ENCODE results near the gene SUPT4H1. TPM values are rescaled to one million over a fixed set of nuclear protein-coding genes. Genes with fewer than 3 reads are reported as not detected.

The SUPT4H1 gene
- total and polyA plus RNA-seq, 2 experiments from 2014 or later, result 82.2 to 83.7 TPM

DNA sequence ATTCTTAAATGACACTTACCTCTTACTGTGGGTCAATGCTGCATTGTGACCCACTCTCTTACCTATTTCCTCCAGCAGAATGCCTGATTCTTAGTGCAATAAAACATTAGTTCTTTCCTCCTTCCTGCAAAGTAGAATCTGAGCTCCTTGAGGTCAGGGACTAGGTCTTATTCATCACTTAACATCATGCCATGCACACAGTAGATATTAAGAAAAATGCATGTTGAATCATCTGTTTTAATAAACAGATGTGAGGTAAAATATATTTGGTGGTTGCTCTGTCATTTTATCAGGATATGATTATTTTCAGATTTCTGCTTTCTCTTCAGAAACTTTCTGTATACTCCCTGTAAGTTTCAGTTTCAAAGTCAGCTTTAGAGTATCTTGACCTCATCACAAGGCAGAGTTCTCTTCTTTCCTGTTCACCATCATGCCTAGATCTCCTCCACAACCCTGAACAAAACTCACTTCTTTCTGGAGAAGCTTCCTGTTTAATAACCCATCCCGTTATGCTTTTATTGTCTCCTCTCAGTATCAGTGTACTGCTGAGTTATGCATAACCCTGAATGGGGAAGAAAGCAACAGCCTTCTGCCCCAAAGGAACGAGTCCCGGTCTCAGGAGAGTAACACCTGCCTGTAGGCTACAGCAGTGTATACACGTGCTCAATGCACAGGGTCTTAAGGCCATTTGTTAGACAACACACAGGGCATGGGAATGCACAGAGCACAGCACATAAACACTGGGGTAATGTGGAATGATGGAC, 30.3 kb upstream of the SUPT4H1 start (continued):
- TF ChIP-seq JUNB (IDR thresholded peaks at IDR 0.05; ENCODE audit: unreplicated experiment), result no peak
- no peak for TF ChIP-seq EZH2phosphoT487 (IDR thresholded peaks at IDR 0.05; ENCODE audit: unreplicated experiment)
- TF ChIP-seq, protein P1, sequence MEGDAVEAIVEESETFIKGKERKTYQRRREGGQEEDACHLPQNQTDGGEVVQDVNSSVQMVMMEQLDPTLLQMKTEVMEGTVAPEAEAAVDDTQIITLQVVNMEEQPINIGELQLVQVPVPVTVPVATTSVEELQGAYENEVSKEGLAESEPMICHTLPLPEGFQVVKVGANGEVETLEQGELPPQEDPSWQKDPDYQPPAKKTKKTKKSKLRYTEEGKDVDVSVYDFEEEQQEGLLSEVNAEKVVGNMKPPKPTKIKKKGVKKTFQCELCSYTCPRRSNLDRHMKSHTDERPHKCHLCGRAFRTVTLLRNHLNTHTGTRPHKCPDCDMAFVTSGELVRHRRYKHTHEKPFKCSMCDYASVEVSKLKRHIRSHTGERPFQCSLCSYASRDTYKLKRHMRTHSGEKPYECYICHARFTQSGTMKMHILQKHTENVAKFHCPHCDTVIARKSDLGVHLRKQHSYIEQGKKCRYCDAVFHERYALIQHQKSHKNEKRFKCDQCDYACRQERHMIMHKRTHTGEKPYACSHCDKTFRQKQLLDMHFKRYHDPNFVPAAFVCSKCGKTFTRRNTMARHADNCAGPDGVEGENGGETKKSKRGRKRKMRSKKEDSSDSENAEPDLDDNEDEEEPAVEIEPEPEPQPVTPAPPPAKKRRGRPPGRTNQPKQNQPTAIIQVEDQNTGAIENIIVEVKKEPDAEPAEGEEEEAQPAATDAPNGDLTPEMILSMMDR (conservative IDR thresholded peaks at IDR 0.05; ENCODE audit: low read depth in 2 of 2), result no peak
- TF ChIP-seq, protein P2, sequence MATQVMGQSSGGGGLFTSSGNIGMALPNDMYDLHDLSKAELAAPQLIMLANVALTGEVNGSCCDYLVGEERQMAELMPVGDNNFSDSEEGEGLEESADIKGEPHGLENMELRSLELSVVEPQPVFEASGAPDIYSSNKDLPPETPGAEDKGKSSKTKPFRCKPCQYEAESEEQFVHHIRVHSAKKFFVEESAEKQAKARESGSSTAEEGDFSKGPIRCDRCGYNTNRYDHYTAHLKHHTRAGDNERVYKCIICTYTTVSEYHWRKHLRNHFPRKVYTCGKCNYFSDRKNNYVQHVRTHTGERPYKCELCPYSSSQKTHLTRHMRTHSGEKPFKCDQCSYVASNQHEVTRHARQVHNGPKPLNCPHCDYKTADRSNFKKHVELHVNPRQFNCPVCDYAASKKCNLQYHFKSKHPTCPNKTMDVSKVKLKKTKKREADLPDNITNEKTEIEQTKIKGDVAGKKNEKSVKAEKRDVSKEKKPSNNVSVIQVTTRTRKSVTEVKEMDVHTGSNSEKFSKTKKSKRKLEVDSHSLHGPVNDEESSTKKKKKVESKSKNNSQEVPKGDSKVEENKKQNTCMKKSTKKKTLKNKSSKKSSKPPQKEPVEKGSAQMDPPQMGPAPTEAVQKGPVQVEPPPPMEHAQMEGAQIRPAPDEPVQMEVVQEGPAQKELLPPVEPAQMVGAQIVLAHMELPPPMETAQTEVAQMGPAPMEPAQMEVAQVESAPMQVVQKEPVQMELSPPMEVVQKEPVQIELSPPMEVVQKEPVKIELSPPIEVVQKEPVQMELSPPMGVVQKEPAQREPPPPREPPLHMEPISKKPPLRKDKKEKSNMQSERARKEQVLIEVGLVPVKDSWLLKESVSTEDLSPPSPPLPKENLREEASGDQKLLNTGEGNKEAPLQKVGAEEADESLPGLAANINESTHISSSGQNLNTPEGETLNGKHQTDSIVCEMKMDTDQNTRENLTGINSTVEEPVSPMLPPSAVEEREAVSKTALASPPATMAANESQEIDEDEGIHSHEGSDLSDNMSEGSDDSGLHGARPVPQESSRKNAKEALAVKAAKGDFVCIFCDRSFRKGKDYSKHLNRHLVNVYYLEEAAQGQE (IDR thresholded peaks at IDR 0.05; ENCODE audit: unreplicated experiment), result no peak
- TF ChIP-seq STAT1 (IDR thresholded peaks at IDR 0.05; ENCODE audit: unreplicated experiment), result no peak
- TF ChIP-seq NANOG (IDR thresholded peaks at IDR 0.05; ENCODE audit: borderline replicate concordance), result no peak
- TF ChIP-seq ZNF114 (CRISPR knock-in tag; IDR thresholded peaks at IDR 0.05), result no peak
- TF ChIP-seq, protein P3, sequence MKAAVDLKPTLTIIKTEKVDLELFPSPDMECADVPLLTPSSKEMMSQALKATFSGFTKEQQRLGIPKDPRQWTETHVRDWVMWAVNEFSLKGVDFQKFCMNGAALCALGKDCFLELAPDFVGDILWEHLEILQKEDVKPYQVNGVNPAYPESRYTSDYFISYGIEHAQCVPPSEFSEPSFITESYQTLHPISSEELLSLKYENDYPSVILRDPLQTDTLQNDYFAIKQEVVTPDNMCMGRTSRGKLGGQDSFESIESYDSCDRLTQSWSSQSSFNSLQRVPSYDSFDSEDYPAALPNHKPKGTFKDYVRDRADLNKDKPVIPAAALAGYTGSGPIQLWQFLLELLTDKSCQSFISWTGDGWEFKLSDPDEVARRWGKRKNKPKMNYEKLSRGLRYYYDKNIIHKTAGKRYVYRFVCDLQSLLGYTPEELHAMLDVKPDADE (IDR thresholded peaks at IDR 0.05), result no peak

DNA sequence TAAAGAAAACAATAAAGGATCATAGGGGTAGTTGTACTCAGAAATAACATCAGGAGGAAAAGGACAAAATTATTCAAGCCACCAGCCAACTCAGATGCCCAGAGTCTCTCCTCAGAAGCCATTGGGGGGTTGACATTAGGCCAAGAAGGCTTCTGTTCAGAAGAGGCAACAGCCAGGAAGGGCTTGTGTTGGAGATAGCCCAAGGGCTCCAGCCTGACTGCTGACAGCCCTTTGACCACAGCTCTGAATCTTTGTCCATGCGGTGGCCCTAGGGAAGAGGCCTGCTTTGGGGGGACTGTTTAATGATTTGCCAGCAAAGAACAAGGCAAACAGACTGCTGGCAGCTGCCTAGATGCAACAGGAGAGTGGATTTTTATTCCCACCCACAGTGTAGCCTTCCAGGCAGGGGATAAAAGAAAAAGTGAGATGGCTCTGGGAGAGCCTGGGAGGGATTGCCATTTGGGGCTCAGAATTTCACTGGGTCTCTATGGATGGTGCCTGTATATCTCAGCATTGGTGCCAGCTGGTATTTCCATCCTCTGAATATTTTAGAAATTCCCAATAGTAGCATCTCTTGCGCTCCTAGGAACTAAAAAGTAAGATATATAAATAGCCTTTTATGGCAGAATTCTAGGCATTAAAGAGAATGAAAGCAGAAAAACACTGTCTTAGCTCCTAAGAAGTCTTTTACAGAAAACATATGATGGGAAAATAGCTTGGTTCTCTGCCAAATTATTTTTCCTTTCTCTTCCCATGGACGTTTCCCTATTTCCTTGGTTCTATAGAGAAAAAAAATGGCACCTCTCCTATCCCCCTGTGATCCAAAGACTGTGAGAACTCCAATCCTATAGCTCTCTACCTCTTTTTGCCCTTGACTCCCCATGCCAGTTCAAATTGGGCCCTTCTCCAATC, 29.4 kb upstream of the SUPT4H1 start:
- Histone ChIP-seq H3K79me2 (replicated peaks; ENCODE audit: insufficient read depth) (no peaks in the 10 kb centered on the region), H3K4me3 (no peak overlapping the region), H3K4me2 (no peak overlapping the region), H3K27ac (ENCODE audit: low read depth) (no peak overlapping the region), H3K4me1 (ENCODE audit: insufficient read depth) (peaks cover 9% of the 10 kb centered on the region), H3K9me2 (ENCODE audit: insufficient read depth) (no peaks in the 10 kb centered on the region), H3K36me3 (ENCODE audit: insufficient read depth) (no peaks in the 10 kb centered on the region), H3F3A (replicated peaks; ENCODE audit: low read depth) (no peaks in the 10 kb centered on the region), H2AFZ (no peak overlapping the region), H3K27me3 (ENCODE audit: insufficient read depth) (no peaks in the 10 kb centered on the region), H4K20me1 (replicated peaks; ENCODE audit: insufficient read depth) (no peaks in the 10 kb centered on the region)
- Mint-ChIP-seq H3K4me3 (no peak overlapping the region), H3K9me3 (no peaks in the 10 kb centered on the region), H3K4me1 (peaks cover 25% of the 10 kb centered on the region), H3K36me3 (ENCODE audit: low read depth) (no peaks in the 10 kb centered on the region), H3K27me3 (ENCODE audit: insufficient read depth, low read depth, poor library complexity) (no peaks in the 10 kb centered on the region), H3K27ac (no peak overlapping the region)
- no peak for DNase-seq (ENCODE audit: low spot score)
- ATAC-seq, result no peak
- TF ChIP-seq, protein P1 (conservative IDR thresholded peaks at IDR 0.05; ENCODE audit: low read depth in 2 of 2), result no peak
- TF ChIP-seq JUNB (IDR thresholded peaks at IDR 0.05; ENCODE audit: unreplicated experiment), result no peak
- TF ChIP-seq, protein P3 (IDR thresholded peaks at IDR 0.05), result no peak
- TF ChIP-seq CREB1 (CRISPR knock-in tag; IDR thresholded peaks at IDR 0.05; ENCODE audit: low read depth), result no peak
- TF ChIP-seq EZH2 (IDR thresholded peaks at IDR 0.05; ENCODE audit: low read depth, unreplicated experiment), result no peak
- no peak for TF ChIP-seq STAT1 (IDR thresholded peaks at IDR 0.05; ENCODE audit: unreplicated experiment)
- TF ChIP-seq POLR2AphosphoS5 (IDR thresholded peaks at IDR 0.05; ENCODE audit: low read depth), result no peak
